A549 (cell line): ENCODE data around the gene GNB1L. TPM values are rescaled to one million over a fixed set of nuclear protein-coding genes. Genes with fewer than 3 reads are reported as not detected.

ENCODE experiments used
- ATAC-seq, 2 experiments: fragments of 200-7000 bp in 1 of 2; fragments of >200 bp in 1 of 2; cut with Nextera tagmentation in 1 of 2; cut with Tn5 transposase in 1 of 2; 3 replicates each; pipeline versions ENCODE4 v1.8.0 to v1.9.1; 2018 to 2020; ENCODE audit warnings: mild to moderate bottlenecking in 1 of 2, moderate library complexity in 1 of 2
- CTCF ChIA-PET: fragments of 300-600 bp; sonication (Branson Sonifier 250); formaldehyde crosslinking; extraction: SDS; loops from one replicate; lab custom pipeline; 2021; ENCODE audit warnings: antibody characterized with exemption, inconsistent platforms; lab: Yijun Ruan, JAX
- POLR2A ChIA-PET: fragments of 350-600 bp; formaldehyde crosslinking; extraction: SDS; loops from one replicate; lab custom pipeline; 2021; ENCODE audit warnings: antibody characterized with exemption, inconsistent platforms; lab: Yijun Ruan, JAX
- DNase-seq, 2 experiments: peaks; one replicate each; pipeline versions ENCODE4 v3.0.0 to v3.0.0-alpha.2; 2011 to 2016; ENCODE audit warnings: low read depth in 1 of 2, low spot score in 1 of 2
- FAIRE-seq: peaks from 2 replicates; lab custom pipeline; 2011; peaks lifted over from hg19 to GRCh38; lab: Jason Lieb, UNC
- H3K27ac ChIP-seq, 2 experiments: fragments of >200 bp; sonication (Bioruptor Twin); formaldehyde crosslinking; 3 replicates each; pipeline ENCODE4 v1.5.1; 2016 to 2017
- H3K4me1 ChIP-seq: fragments of >200 bp; sonication (Bioruptor Twin); formaldehyde crosslinking; 3 replicates; pipeline ENCODE4 v1.6.1; 2016
- H3K4me2 ChIP-seq: fragments of >200 bp; sonication (Bioruptor Twin); formaldehyde crosslinking; 3 replicates; pipeline ENCODE4 v1.6.1; 2016
- H3K4me3 ChIP-seq: fragments of >200 bp; sonication (Bioruptor Twin); formaldehyde crosslinking; 3 replicates; pipeline ENCODE4 v1.5.1; 2016
- H3K9me3 ChIP-seq: fragments of >200 bp; sonication (Bioruptor Twin); formaldehyde crosslinking; 3 replicates; pipeline ENCODE4 v1.6.1; 2016
- ATOH8 ChIP-seq: fragments of 250-450 bp; sonication (Bioruptor Pico); IDR thresholded peaks from 2 replicates; pipeline ENCODE4 v1.5.0; 2020; ENCODE audit warnings: low read depth, mild to moderate bottlenecking, moderate library complexity
- BCL3 ChIP-seq: fragments of >200 bp; sonication (Bioruptor Twin); formaldehyde crosslinking; IDR thresholded peaks from 3 replicates; pipeline ENCODE4 v1.6.1; 2016
- CBX8 ChIP-seq: fragments of 200-600 bp; sonication (generic); IDR thresholded peaks from 2 replicates; pipeline ENCODE4 v1.6.1; 2016
- CEBPB ChIP-seq, 2 experiments: fragments of >200 bp in 1 of 2; sonication (Bioruptor Twin) in 1 of 2; formaldehyde crosslinking in 1 of 2; IDR thresholded peaks; 2 replicates each; pipeline ENCODE4 v1.6.1; 2012 to 2016
- CHD2 ChIP-seq: fragments of 150-350 bp; IDR thresholded peaks from 2 replicates; pipeline ENCODE4 v1.6.1; 2014; ENCODE audit warnings: low read length; ENCODE audit not compliant: partially characterized antibody
- CHD4 ChIP-seq: fragments of 200-600 bp; sonication (generic); IDR thresholded peaks from 2 replicates; pipeline ENCODE4 v1.6.1; 2016; ENCODE audit warnings: antibody characterized with exemption, mild to moderate bottlenecking, borderline replicate concordance
- E2F6 ChIP-seq: IDR thresholded peaks from 2 replicates; pipeline ENCODE4 v1.6.1; 2012; ENCODE audit warnings: low read depth, borderline replicate concordance
- EHF ChIP-seq: fragments of 250-450 bp; sonication (Bioruptor Pico); IDR thresholded peaks from 2 replicates; pipeline ENCODE4 v1.5.0; 2020; ENCODE audit warnings: mild to moderate bottlenecking
- ESRRA ChIP-seq: fragments of 150-350 bp; IDR thresholded peaks from 2 replicates; pipeline ENCODE4 v1.6.1; 2014; ENCODE audit warnings: mild to moderate bottlenecking, low read length, borderline replicate concordance
- FOSB ChIP-seq: fragments of 250-450 bp; sonication (Bioruptor Pico); IDR thresholded peaks from 2 replicates; pipeline ENCODE4 v1.5.0; 2020; ENCODE audit warnings: mild to moderate bottlenecking, moderate library complexity
- FOXS1 ChIP-seq: fragments of 250-450 bp; sonication (Bioruptor Pico); IDR thresholded peaks from 2 replicates; pipeline ENCODE4 v1.5.0; 2020; ENCODE audit warnings: mild to moderate bottlenecking, moderate library complexity
- GATA3 ChIP-seq: IDR thresholded peaks from 2 replicates; pipeline ENCODE4 v1.6.1; 2012; ENCODE audit warnings: borderline replicate concordance
- HES2 ChIP-seq: fragments of >200 bp; sonication (Bioruptor Twin); formaldehyde crosslinking; IDR thresholded peaks from 2 replicates; pipeline ENCODE4 v1.6.1; 2016
- HEYL ChIP-seq: fragments of 250-450 bp; sonication (Bioruptor Pico); IDR thresholded peaks from 2 replicates; pipeline ENCODE4 v1.8.0; 2021; ENCODE audit warnings: mild to moderate bottlenecking, moderate library complexity
- HOXA7 ChIP-seq: fragments of 250-450 bp; sonication (Bioruptor Pico); IDR thresholded peaks from 2 replicates; pipeline ENCODE4 v1.5.0; 2020; ENCODE audit warnings: mild to moderate bottlenecking, moderate library complexity
- HOXB5 ChIP-seq: fragments of 250-450 bp; sonication (Bioruptor Pico); IDR thresholded peaks from 2 replicates; pipeline ENCODE4 v1.5.0; 2020; ENCODE audit warnings: mild to moderate bottlenecking, moderate library complexity
- JUNB ChIP-seq: fragments of >200 bp; sonication (Bioruptor Twin); formaldehyde crosslinking; IDR thresholded peaks from 2 replicates; pipeline ENCODE4 v1.6.1; 2016
- MAFK ChIP-seq: fragments of 450-650 bp; IDR thresholded peaks from 2 replicates; pipeline ENCODE4 v1.6.1; 2014; ENCODE audit not compliant: partially characterized antibody
- MYC ChIP-seq: IDR thresholded peaks from 2 replicates; pipeline ENCODE4 v1.6.1; 2012; ENCODE audit warnings: mild to moderate bottlenecking, inconsistent platforms, low read length, improper control_type of control experiment, borderline replicate concordance
- NPAS2 ChIP-seq: fragments of 250-450 bp; sonication (Bioruptor Pico); IDR thresholded peaks from 2 replicates; pipeline ENCODE4 v1.8.0; 2022; ENCODE audit warnings: mild to moderate bottlenecking, moderate library complexity, borderline replicate concordance
- RFX5 ChIP-seq: fragments of 450-650 bp; IDR thresholded peaks from 2 replicates; pipeline ENCODE4 v1.7.1; 2014; ENCODE audit warnings: antibody characterized with exemption, mild to moderate bottlenecking, moderate library complexity
- RNF2 ChIP-seq: fragments of 200-600 bp; sonication (generic); IDR thresholded peaks from 2 replicates; pipeline ENCODE4 v1.6.1; 2016; ENCODE audit warnings: low read depth, mild to moderate bottlenecking, antibody characterized with exemption, moderate library complexity, borderline replicate concordance
- SMC3 ChIP-seq: fragments of >200 bp; sonication (Bioruptor Twin); formaldehyde crosslinking; IDR thresholded peaks from 3 replicates; pipeline ENCODE4 v1.6.1; 2018; ENCODE audit warnings: inconsistent platforms
- ZFP36 ChIP-seq: fragments of 450-650 bp; IDR thresholded peaks from 2 replicates; pipeline ENCODE4 v1.6.1; 2014; ENCODE audit warnings: borderline replicate concordance; ENCODE audit not compliant: partially characterized antibody
- WGBS: methylation state at CpG from one replicate; pipeline ENCODE4 v1.1.6; 2017; ENCODE audit errors: missing lambda C conversion rate; 5-methylcytosine and 5-hydroxymethylcytosine counted together
- polyA plus RNA-seq, 4 experiments: library from polyadenylated mRNA; depleted of rRNA in 3 of 4; stranded (reverse); fragments of >200 nt; fragmentation: RNase III in 1 of 4; extraction: RNeasy Plus Mini Kit Qiagen cat#74134 plus additional on column Dnase treatment in 1 of 4; gene quantifications; 2 replicates in 3 of 4; 3 replicates in 1 of 4; pipeline ENCODE4 v1.2.3, GENCODE V29; 2011 to 2017

Gene GNB1L
- polyA plus RNA-seq, 2 of the 4 experiments (the other 2 are of a cell fraction), result 1.8 to 10.3 TPM

- 30% methylated on average over 2 of the region's 7 CpGs for WGBS
- H3K4me3 ChIP-seq, result no peak overlapping the region
- no peaks in the 10 kb centered on the region for H3K9me3 ChIP-seq
- H3K4me1 ChIP-seq, result no peaks in the 10 kb centered on the region
- no peak overlapping the region for H3K4me2 ChIP-seq
- no peak overlapping the region for H3K27ac ChIP-seq
- ATAC-seq (no peak), FAIRE-seq (no peak), DNase-seq (no peak)
- no peak for TF ChIP-seq CBX8
- no peak for TF ChIP-seq E2F6
- no peak for TF ChIP-seq MAFK
- no peak for TF ChIP-seq BCL3
- no peak for TF ChIP-seq FOSB
- TF ChIP-seq FOXS1 (CRISPR knock-in tag), result no peak
- TF ChIP-seq NPAS2, result no peak
- TF ChIP-seq ATOH8 (CRISPR knock-in tag), result no peak
- TF ChIP-seq HOXA7 (CRISPR knock-in tag), result no peak
- no peak for TF ChIP-seq ESRRA
- TF ChIP-seq HES2, result no peak
- CTCF ChIA-PET, result interaction anchor here (11.1 kb wide), 1 partner anchor 9 kb away, joined by 86 read pairs; no protein-coding TSS in a partner anchor
- POLR2A ChIA-PET, result no interaction called here
Observed at GRCh38 chr22:19739911-19740449, 114.7 kb downstream of the GNB1L start.

- FAIRE-seq (no peak), ATAC-seq (no peak), DNase-seq (no peak)
- H3K4me3 ChIP-seq, result no peak overlapping the region
- H3K4me1 ChIP-seq, result no peaks in the 10 kb centered on the region
- H3K9me3 ChIP-seq, result no peaks in the 10 kb centered on the region
- no CpG with 5 or more reads among the region's 16 CpGs for WGBS
- no peak overlapping the region for H3K27ac ChIP-seq
- ChIA-PET CTCF (interaction anchor here (1.8 to 11.1 kb wide), 2 partner anchors 8 to 171 kb away, joined by 6 to 86 read pairs; no protein-coding TSS in a partner anchor), POLR2A (no interaction called here)
- TF ChIP-seq RFX5 (no peak), EHF (CRISPR knock-in tag) (no peak), FOXS1 (CRISPR knock-in tag) (no peak), JUNB (no peak), MYC (no peak), HOXB5 (CRISPR knock-in tag) (no peak), HEYL (no peak), CEBPB (IDR thresholded peaks at IDR 0.05) (no peak), CHD2 (no peak), RNF2 (no peak)
- H3K4me2 ChIP-seq, result no peak overlapping the region
Observed at GRCh38 chr22:19739448-19739895, 115.2 kb downstream of the GNB1L start.

- no peak for ATAC-seq
- FAIRE-seq, result no peak
- DNase-seq, result no peak
- WGBS, result 61% methylated on average over 13 of the region's 31 CpGs
- no peak for TF ChIP-seq ZFP36
- no peak for TF ChIP-seq SMC3
- no peak for TF ChIP-seq GATA3
- no peak for TF ChIP-seq CHD4
- POLR2A ChIA-PET, result no interaction called here
- Histone ChIP-seq H3K4me2 (no peak overlapping the region), H3K4me1 (no peaks in the 10 kb centered on the region), H3K9me3 (no peaks in the 10 kb centered on the region), H3K4me3 (no peak overlapping the region), H3K27ac (no peak overlapping the region)
- CTCF ChIA-PET, result interaction anchor here (1.8 to 11.1 kb wide), 2 partner anchors 8 to 172 kb away, joined by 6 to 86 read pairs; no protein-coding TSS in a partner anchor
Observed at GRCh38 chr22:19738664-19739447, 115.8 kb downstream of the GNB1L start.
